GM12878 (cell line): ENCODE data around the gene ARMS2. TPM values are rescaled to one million over a fixed set of nuclear protein-coding genes. Genes with fewer than 3 reads are reported as not detected.

Source experiments
- ATAC-seq: fragments of 200-7000 bp; cut with Tn5 transposase; 3 replicates; pipeline ENCODE4 v1.9.1; 2020; ENCODE audit warnings: mild to moderate bottlenecking, moderate library complexity
- Bru-seq: library from RNA; stranded (reverse); fragments of 400-500 nt; gene quantifications from one replicate; lab custom pipeline; 2021; lab: Mats Ljungman, UMichigan
- BruChase-seq, 2 experiments: library from RNA; stranded (reverse); fragments of 400-500 nt; gene quantifications; one replicate each; lab custom pipeline; 2021; lab: Mats Ljungman, UMichigan
- BruUV-seq: library from RNA; stranded (reverse); fragments of 400-500 nt; replicated peaks from 2 replicates; lab custom pipeline; 2021; lab: Mats Ljungman, UMichigan
- CTCF ChIA-PET: fragments of 300-600 bp; sonication (Branson Sonifier 250); formaldehyde crosslinking; extraction: SDS; loops from one replicate; lab custom pipeline; 2021; ENCODE audit warnings: inconsistent platforms; lab: Yijun Ruan, JAX
- POLR2A ChIA-PET: fragments of 350-600 bp; formaldehyde crosslinking; extraction: SDS; loops from one replicate; lab custom pipeline; 2021; ENCODE audit warnings: inconsistent platforms; lab: Charles Lee
- RAD21 ChIA-PET: fragments of 300-600 bp; sonication (Branson Sonifier 250); formaldehyde crosslinking; loops from one replicate; lab custom pipeline; 2023; ENCODE audit warnings: antibody characterized with exemption; ENCODE audit not compliant: unreplicated experiment; lab: Charles Lee
- SMC1A ChIA-PET: fragments of 300-600 bp; sonication (Branson Sonifier 250); formaldehyde crosslinking; loops from one replicate; lab custom pipeline; 2023; ENCODE audit not compliant: unreplicated experiment, uncharacterized antibody; lab: Charles Lee
- DNase-seq: peaks from one replicate; pipeline ENCODE4 v3.0.0-alpha.2; 2011; ENCODE audit warnings: low read depth, low spot score
- FAIRE-seq: peaks from 3 replicates; lab custom pipeline; 2011; peaks lifted over from hg19 to GRCh38; lab: Jason Lieb, UNC
- H2AFZ ChIP-seq: 2 replicates; pipeline ENCODE4 v1.6.0; 2011; ENCODE audit warnings: low read depth, low read length, control low read depth; ENCODE audit not compliant: control insufficient read depth
- H3K27ac ChIP-seq: 2 replicates; pipeline ENCODE4 v1.5.1; 2011; ENCODE audit warnings: control low read depth; ENCODE audit not compliant: control insufficient read depth, insufficient read depth
- H3K27me3 ChIP-seq, 2 experiments: replicated peaks in 1 of 2; 2 replicates each; pipeline versions ENCODE4 v1.6.0 to v1.6.1; 2011; ENCODE audit warnings: low read length in 1 of 2; ENCODE audit not compliant: control insufficient read depth in 2 of 2, insufficient read depth in 2 of 2
- H3K36me3 ChIP-seq, 2 experiments: 2 replicates each; pipeline ENCODE4 v1.5.1; 2011; ENCODE audit warnings: low read length in 1 of 2; ENCODE audit not compliant: control insufficient read depth in 2 of 2, insufficient read depth in 2 of 2
- H3K4me1 ChIP-seq: 2 replicates; pipeline ENCODE4 v1.6.1; 2011; ENCODE audit warnings: mild to moderate bottlenecking, low read length, moderate library complexity, mixed read lengths; ENCODE audit not compliant: control insufficient read depth, insufficient read depth
- H3K4me2 ChIP-seq: 2 replicates; pipeline ENCODE4 v1.6.0; 2011; ENCODE audit warnings: control low read depth; ENCODE audit not compliant: control insufficient read depth, insufficient read depth
- H3K4me3 ChIP-seq: fragments of 200-600 bp; sonication (generic); 2 replicates; pipeline ENCODE4 v1.5.1; 2016
- H3K79me2 ChIP-seq: 2 replicates; pipeline ENCODE4 v1.6.0; 2011; ENCODE audit warnings: low read length; ENCODE audit not compliant: control insufficient read depth, insufficient read depth
- H3K9ac ChIP-seq: 2 replicates; pipeline ENCODE4 v1.8.0; 2011; ENCODE audit warnings: low read length, control low read depth, mixed read lengths; ENCODE audit not compliant: control insufficient read depth, insufficient read depth
- H3K9me3 ChIP-seq: replicated peaks from 3 replicates; pipeline ENCODE4 v1.5.1; 2011; ENCODE audit warnings: mild to moderate bottlenecking, low read length; ENCODE audit not compliant: control insufficient read depth, insufficient read depth
- H4K20me1 ChIP-seq: 2 replicates; pipeline ENCODE4 v1.6.0; 2011; ENCODE audit not compliant: control insufficient read depth, insufficient read depth
- EED ChIP-seq: sonication (generic); IDR thresholded peaks from 2 replicates; pipeline ENCODE4 v1.6.1; 2016; ENCODE audit warnings: antibody characterized with exemption, low read depth
- ESRRA ChIP-seq: IDR thresholded peaks from 2 replicates; pipeline ENCODE4 v1.6.1; 2012; ENCODE audit warnings: mild to moderate bottlenecking, low read length, improper control_type of control experiment
- ETV6 ChIP-seq, 2 experiments: fragments of 450-650 bp in 1 of 2; IDR thresholded peaks in 1 of 2; conservative IDR thresholded peaks in 1 of 2; 2 replicates each; pipeline ENCODE4 v1.6.1; 2014; ENCODE audit warnings: antibody characterized with exemption in 1 of 2, borderline replicate concordance in 1 of 2, low read depth in 1 of 2, mild to moderate bottlenecking in 1 of 2, moderate library complexity in 1 of 2
- HDAC6 ChIP-seq: fragments of 200-600 bp; sonication (generic); IDR thresholded peaks from one replicate; pipeline ENCODE4 v1.8.0; 2017; ENCODE audit warnings: antibody characterized with exemption; ENCODE audit not compliant: unreplicated experiment
- KAT2A ChIP-seq: conservative IDR thresholded peaks from 2 replicates; pipeline ENCODE4 v1.6.1; 2011; ENCODE audit warnings: low read depth, low read length; ENCODE audit not compliant: control insufficient read depth
- KLF5 ChIP-seq: fragments of 450-650 bp; IDR thresholded peaks from 2 replicates; pipeline ENCODE4 v1.6.1; 2014; ENCODE audit warnings: mild to moderate bottlenecking; ENCODE audit not compliant: partially characterized antibody
- MTA2 ChIP-seq: fragments of 450-650 bp; IDR thresholded peaks from 2 replicates; pipeline ENCODE4 v1.6.1; 2016; ENCODE audit warnings: low read depth, mild to moderate bottlenecking, moderate library complexity
- NR2C2 ChIP-seq: IDR thresholded peaks from 2 replicates; pipeline ENCODE4 v1.6.1; 2011; ENCODE audit warnings: borderline replicate concordance, low read depth; ENCODE audit not compliant: control insufficient read depth, insufficient read length
- NRF1 ChIP-seq: conservative IDR thresholded peaks from 2 replicates; pipeline ENCODE4 v1.6.1; 2011; ENCODE audit warnings: mild to moderate bottlenecking, low read depth, low read length, improper control_type of control experiment
- POLR2A ChIP-seq: IDR thresholded peaks from 2 replicates; pipeline ENCODE4 v1.6.1; 2011; ENCODE audit warnings: low read depth, mild to moderate bottlenecking, low read length
- RBBP5 ChIP-seq: fragments of 200-600 bp; sonication (generic); conservative IDR thresholded peaks from 2 replicates; pipeline ENCODE4 v1.6.1; 2016
- SMC3 ChIP-seq: IDR thresholded peaks from 2 replicates; pipeline ENCODE4 v1.6.1; 2011; ENCODE audit warnings: low read length, improper control_type of control experiment, borderline replicate concordance
- TBL1XR1 ChIP-seq: IDR thresholded peaks from 2 replicates; pipeline ENCODE4 v1.6.1; 2012; ENCODE audit warnings: low read depth, low read length, improper control_type of control experiment
- WRNIP1 ChIP-seq: IDR thresholded peaks from 2 replicates; pipeline ENCODE4 v1.6.1; 2011; ENCODE audit warnings: low read depth, low read length, improper control_type of control experiment, borderline replicate concordance
- ZBED1 ChIP-seq: IDR thresholded peaks from 2 replicates; pipeline ENCODE4 v1.6.1; 2016; ENCODE audit warnings: borderline replicate concordance
- ZNF217 ChIP-seq: fragments of 450-650 bp; IDR thresholded peaks from 2 replicates; pipeline ENCODE4 v1.6.1; 2017; ENCODE audit warnings: antibody characterized with exemption, mild to moderate bottlenecking
- ZNF274 ChIP-seq: IDR thresholded peaks from one replicate; pipeline ENCODE4 v1.8.0; 2011; ENCODE audit not compliant: insufficient read length, insufficient read depth
- WGBS: methylation state at CpG from one replicate; pipeline ENCODE4 v1.1.6; 2016; ENCODE audit warnings: low lambda C conversion rate; ENCODE audit not compliant: insufficient replicate concordance, insufficient coverage; ENCODE audit errors: missing lambda C conversion rate; 5-methylcytosine and 5-hydroxymethylcytosine counted together
- in situ Hi-C: fragments of 300-500 bp; cut with MboI; formaldehyde crosslinking; loops from 9 replicates; pipeline ENCODE4 v1.14.3; 2018; ENCODE audit warnings: mixed read lengths
- intact Hi-C: fragments of 100-400 bp; cut with micrococcal nuclease; formaldehyde crosslinking; loops from one replicate; pipeline ENCODE4 v1.14.2; 2022; ENCODE audit not compliant: unreplicated experiment
- long read RNA-seq, 2 experiments: library from polyadenylated mRNA; unstranded; transcript quantifications; one replicate each; pipeline ENCODE4 v2.0.0, GENCODE V29; 2019 to 2020
- polyA minus RNA-seq, 3 experiments: library from RNA; depleted of rRNA, polyadenylated mRNA; stranded (reverse); fragments of >200 nt; gene quantifications; 2 replicates each; pipeline ENCODE4 v1.2.3, GENCODE V29; 2011
- polyA plus RNA-seq, 11 experiments: library from polyadenylated mRNA; depleted of rRNA in 4 of 11; unstranded in 6 of 11; stranded (reverse) in 5 of 11; fragments of >200 nt; fragmentation: Nextera tagmentation in 4 of 11; fragmentation: Illumina TruSeq in 1 of 11; extraction: Ambion mirVana in 4 of 11; extraction: Trizol in 1 of 11; gene quantifications; 1 replicate in 1 of 11; 2 replicates in 10 of 11; pipeline versions ENCODE4 v1.2.1 to v1.2.3, GENCODE V29; 2011 to 2016; ENCODE audit warnings: inconsistent platforms in 2 of 11, missing spikeins in 2 of 11, low read depth in 1 of 11
- total RNA-seq, 4 experiments: library from RNA; depleted of rRNA in 3 of 4; stranded (reverse); fragments of >200 nt in 3 of 4; fragmentation: Illumina TruSeq in 1 of 4; extraction: Trizol in 1 of 4; gene quantifications; 2 replicates each; pipeline versions ENCODE4 v1.2.1 to v1.2.3, GENCODE V29; 2013 to 2021
- TF ChIP-seq, protein P1 (sequence below): IDR thresholded peaks from 2 replicates; pipeline ENCODE4 v1.6.1; 2012; ENCODE audit warnings: low read depth, low read length, improper control_type of control experiment
- TF ChIP-seq, protein P2 (sequence below): IDR thresholded peaks from 2 replicates; pipeline ENCODE4 v1.6.1; 2012; ENCODE audit warnings: low read depth, low read length, improper control_type of control experiment
- TF ChIP-seq, protein P3 (sequence below): IDR thresholded peaks from 2 replicates; pipeline ENCODE4 v1.6.1; 2011; ENCODE audit warnings: low read depth, mild to moderate bottlenecking, low read length, moderate library complexity, borderline replicate concordance; ENCODE audit errors: extremely low read depth

Gene ARMS2, protein sequence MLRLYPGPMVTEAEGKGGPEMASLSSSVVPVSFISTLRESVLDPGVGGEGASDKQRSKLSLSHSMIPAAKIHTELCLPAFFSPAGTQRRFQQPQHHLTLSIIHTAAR
- not detected in 2 replicates for total RNA-seq (2013; cell fraction: nucleolus; rRNA removed)
- total RNA-seq (2014; rRNA removed) (not detected in 2 replicates), total RNA-seq (2014; rRNA removed; fragmentation: Illumina TruSeq; extraction: Trizol) (not detected in 2 replicates), total RNA-seq (2021) (not detected in 2 replicates), polyA plus RNA-seq (2011; rRNA removed) (not detected in 2 replicates), polyA plus RNA-seq (2014; fragmentation: Illumina TruSeq; extraction: Trizol) (not detected in 2 replicates), polyA plus RNA-seq (2014; fragmentation: Nextera tagmentation; extraction: Ambion mirVana) (not detected), polyA plus RNA-seq (2014; rRNA removed) (not detected in 2 replicates), polyA plus RNA-seq (2016; fragmentation: Nextera tagmentation; extraction: Ambion mirVana) (not detected), polyA minus RNA-seq (2011; rRNA and poly(A)+ RNA removed) (not detected in 2 replicates), Bru-seq, nascent RNA (not detected), BruChase-seq, experiment 1, labeled RNA remaining after a 6-hour chase (not detected), BruChase-seq, experiment 2, labeled RNA remaining after a 2-hour chase (not detected)
- polyA plus RNA-seq (2011; ENCODE audit: low read depth) = not detected
- polyA plus RNA-seq (2011; cell fraction: cytosol; rRNA removed) = not detected in 2 replicates
- not detected in 2 replicates for polyA plus RNA-seq (2011; cell fraction: nucleus; rRNA removed)
- polyA plus RNA-seq (2012) = not detected in 2 replicates
- not detected in 2 replicates for polyA minus RNA-seq (2011; cell fraction: cytosol; rRNA and poly(A)+ RNA removed)
- polyA minus RNA-seq (2011; cell fraction: nucleus; rRNA and poly(A)+ RNA removed) = not detected in 2 replicates
- long read RNA-seq, experiment 1 = 0 reads
- long read RNA-seq, experiment 2 = 0 reads

DNA sequence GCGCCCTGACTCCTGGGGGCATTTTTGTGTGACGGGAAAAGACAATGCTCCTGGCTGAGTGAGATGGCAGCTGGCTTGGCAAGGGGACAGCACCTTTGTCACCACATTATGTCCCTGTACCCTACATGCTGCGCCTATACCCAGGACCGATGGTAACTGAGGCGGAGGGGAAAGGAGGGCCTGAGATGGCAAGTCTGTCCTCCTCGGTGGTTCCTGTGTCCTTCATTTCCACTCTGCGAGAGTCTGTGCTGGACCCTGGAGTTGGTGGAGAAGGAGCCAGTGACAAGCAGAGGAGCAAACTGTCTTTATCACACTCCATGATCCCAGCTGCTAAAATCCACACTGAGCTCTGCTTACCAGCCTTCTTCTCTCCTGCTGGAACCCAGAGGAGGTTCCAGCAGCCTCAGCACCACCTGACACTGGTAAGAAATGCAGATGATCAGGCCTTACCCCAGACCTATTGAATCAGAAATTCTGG is at the start of gene ARMS2:
ARMS2 (plus strand) TSS at position 51 of the 478 bp plus-strand sequence; CDS start at position 126, 75 bp downstream.
- SMC1A ChIA-PET = no interaction called here

More for the DNA sequence above, at the start of gene ARMS2:
- POLR2A ChIA-PET = no interaction called here
- DNase-seq (no peak), FAIRE-seq (no peak), ATAC-seq (no peak)
- Histone ChIP-seq H4K20me1 (no peaks in the 10 kb centered on the region), H2AFZ (no peak within 1 kb of the TSS), H3K4me1 (no peaks in the 10 kb centered on the region), H3K27ac (no peak within 1 kb of the TSS), H3K36me3 (no peaks in the 10 kb centered on the region), H3K4me3 (no peak within 1 kb of the TSS), H3K4me2 (no peak within 1 kb of the TSS), H3K79me2 (no peaks in the 10 kb centered on the region), H3K27me3 (peaks cover 0 to 6% of the 10 kb centered on the region in 2 experiments; a peak in 2 of 4 replicates), H3K9ac (no peak within 1 kb of the TSS), H3K9me3 (no peaks in the 10 kb centered on the region)
- WGBS = 20% methylated on average over 6 of the region's 7 CpGs
- TF ChIP-seq HDAC6 (no peak), NRF1 (no peak), NR2C2 (no peak), TBL1XR1 (no peak), SMC3 (no peak), ZBED1 (no peak), KLF5 (no peak), POLR2A (no peak), KAT2A (no peak), MTA2 (no peak), RBBP5 (no peak), ZNF274 (no peak), WRNIP1 (no peak), EED (no peak), ESRRA (no peak), ZNF217 (no peak), ETV6 (conservative IDR thresholded peaks at IDR 0.05 in 1 of 2, IDR thresholded peaks at IDR 0.05 in 1 of 2; ENCODE audit: borderline replicate concordance in 1 of 2, low read depth in 1 of 2) (no peak)
- TF ChIP-seq, protein P1, sequence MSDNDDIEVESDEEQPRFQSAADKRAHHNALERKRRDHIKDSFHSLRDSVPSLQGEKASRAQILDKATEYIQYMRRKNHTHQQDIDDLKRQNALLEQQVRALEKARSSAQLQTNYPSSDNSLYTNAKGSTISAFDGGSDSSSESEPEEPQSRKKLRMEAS = no peak
- TF ChIP-seq, protein P2, sequence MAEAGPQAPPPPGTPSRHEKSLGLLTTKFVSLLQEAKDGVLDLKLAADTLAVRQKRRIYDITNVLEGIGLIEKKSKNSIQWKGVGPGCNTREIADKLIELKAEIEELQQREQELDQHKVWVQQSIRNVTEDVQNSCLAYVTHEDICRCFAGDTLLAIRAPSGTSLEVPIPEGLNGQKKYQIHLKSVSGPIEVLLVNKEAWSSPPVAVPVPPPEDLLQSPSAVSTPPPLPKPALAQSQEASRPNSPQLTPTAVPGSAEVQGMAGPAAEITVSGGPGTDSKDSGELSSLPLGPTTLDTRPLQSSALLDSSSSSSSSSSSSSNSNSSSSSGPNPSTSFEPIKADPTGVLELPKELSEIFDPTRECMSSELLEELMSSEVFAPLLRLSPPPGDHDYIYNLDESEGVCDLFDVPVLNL = no peak
- TF ChIP-seq, protein P3, sequence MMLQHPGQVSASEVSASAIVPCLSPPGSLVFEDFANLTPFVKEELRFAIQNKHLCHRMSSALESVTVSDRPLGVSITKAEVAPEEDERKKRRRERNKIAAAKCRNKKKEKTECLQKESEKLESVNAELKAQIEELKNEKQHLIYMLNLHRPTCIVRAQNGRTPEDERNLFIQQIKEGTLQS = no peak
- in situ Hi-C loops = no loop called here
- CTCF ChIA-PET = interaction anchor here (0.7 to 1.5 kb wide), 4 partner anchors 12 to 114 kb away, joined by 3 read pairs; no protein-coding TSS in a partner anchor
- intact Hi-C loops = no loop called here
- no TSS peak for BruUV-seq
- RAD21 ChIA-PET = no interaction called here
